Measurements from ENCODE around the gene CCNJL. TPM values are rescaled to one million over a fixed set of nuclear protein-coding genes. Genes with fewer than 3 reads are reported as not detected.

Gene CCNJL
- total and polyA plus RNA-seq, 2 of the 8 experiments (the other 6 are each of a cell fraction or from before 2014, with no cell fraction given): 34.6 to 44.7 TPM

DNA sequence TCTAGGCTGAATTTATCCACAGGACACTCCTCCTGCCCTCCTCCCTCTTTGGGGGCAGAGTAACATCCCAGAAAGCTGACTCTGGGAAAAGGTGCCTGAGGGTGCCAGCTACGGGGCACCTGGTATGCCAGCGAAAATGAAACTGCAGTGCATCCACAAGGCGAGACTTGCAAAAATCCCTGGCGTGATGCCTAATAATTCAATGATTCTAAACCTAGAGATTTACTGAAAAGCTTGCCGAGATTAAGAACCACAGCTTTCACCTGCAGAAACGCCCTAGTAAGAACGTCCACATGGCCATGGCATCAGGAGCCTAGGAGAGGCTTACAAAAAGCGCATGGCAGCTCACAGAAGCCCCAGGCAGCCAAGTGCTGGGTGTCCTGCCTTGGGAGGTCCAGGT, 20.9 kb downstream of the CCNJL start:
- Histone ChIP-seq H2BK15ac (ENCODE audit: low read length) (no peak overlapping the region), H3K9me3 (ENCODE audit: insufficient read depth in 2 of 2, low read depth in 1 of 2, low read length in 1 of 2) (no peaks in the 10 kb centered on the region), H3K27ac (ENCODE audit: low read depth, low read length) (no peak overlapping the region), H3K14ac (ENCODE audit: insufficient read length) (no peak overlapping the region), H2BK5ac (ENCODE audit: low read depth, low read length) (no peak overlapping the region), H3K79me1 (ENCODE audit: low read depth, low read length) (peaks cover 12% of the 10 kb centered on the region; the same call in 1 of the 2 replicates), H3K4me1 (replicated peaks in 1 of 4; ENCODE audit: control insufficient read depth in 3 of 4, insufficient read depth in 4 of 4, low read length in 3 of 4) (peaks cover 21 to 40% (median 30%) of the 10 kb centered on the region in 4 experiments), H4K91ac (replicated peaks; ENCODE audit: insufficient read length, low read length) (no peak overlapping the region), H2AFZ (ENCODE audit: low read length) (no peak overlapping the region), H2BK20ac (ENCODE audit: low read length) (no peak overlapping the region), H2BK12ac (ENCODE audit: low read depth, low read length) (no peak overlapping the region), H2AK5ac (ENCODE audit: low read depth, low read length) (no peak overlapping the region), H2BK120ac (replicated peaks; ENCODE audit: low read depth, low read length) (no peak overlapping the region), H4K20me1 (replicated peaks in 1 of 2; ENCODE audit: control insufficient read depth in 1 of 2, insufficient read depth in 2 of 2, low read length in 2 of 2) (peaks cover 0 to 8% of the 10 kb centered on the region in 2 experiments), H3K23me2 (ENCODE audit: low read depth, low read length) (no peaks in the 10 kb centered on the region), H3K4me2 (ENCODE audit: insufficient read depth in 1 of 2, low read depth in 2 of 2, low read length in 2 of 2) (no peak overlapping the region), H4K8ac (ENCODE audit: extremely low read depth, insufficient read depth, low read length) (no peak overlapping the region; the same call in 1 of the 2 replicates), H4K5ac (ENCODE audit: insufficient read length, low read depth, low read length) (no peak overlapping the region), H3K18ac (ENCODE audit: extremely low read depth, low read length) (no peak overlapping the region), H3K4ac (replicated peaks; ENCODE audit: insufficient read length, low read depth, low read length) (no peak overlapping the region), H3K27me3 (replicated peaks in 1 of 4; ENCODE audit: control insufficient read depth in 3 of 4, extremely low read depth in 1 of 4, insufficient read depth in 3 of 4, low read length in 3 of 4) (no peaks in the 10 kb centered on the region), H3K4me3 (ENCODE audit: extremely low read depth in 1 of 4, insufficient read depth in 2 of 4, low read depth in 3 of 4, low read length in 4 of 4) (no peak overlapping the region), H3K36me3 (ENCODE audit: control insufficient read depth in 2 of 4, insufficient read depth in 4 of 4, low read length in 3 of 4) (no peaks in the 10 kb centered on the region; a peak in 1 of 8 replicates), H3K56ac (replicated peaks; ENCODE audit: insufficient read length, low read depth, low read length) (no peak overlapping the region), H3K9ac (replicated peaks in 1 of 4; ENCODE audit: extremely low read depth in 1 of 4, low read depth in 3 of 4, low read length in 3 of 4) (no peak overlapping the region), H3K79me2 (ENCODE audit: control insufficient read depth in 1 of 2, insufficient read depth in 2 of 2, low read length in 2 of 2) (peaks cover 6 to 75% of the 10 kb centered on the region in 2 experiments), H3K23ac (ENCODE audit: insufficient read length) (no peak overlapping the region)
- DNase-seq (ENCODE audit: low read depth in 1 of 2, low spot score in 2 of 2): no peak
- POLR2A ChIA-PET (ENCODE audit: partially characterized antibody): interaction anchor here (1.1 to 1.4 kb wide), 2 partner anchors 12 to 21 kb away, joined by 3 to 4 read pairs; partner anchors contain the start of gene CCNJL
- FAIRE-seq: no peak
- CTCF ChIA-PET (ENCODE audit: partially characterized antibody): interaction anchor here (1.5 to 3.0 kb wide), 5 partner anchors 20 to 94 kb away, joined by 3 to 8 read pairs (median 7); partner anchors contain the start of gene CCNJL
- WGBS, 2 experiments (ENCODE audit: extremely low coverage in 1 of 2, insufficient coverage in 1 of 2, insufficient read length in 1 of 2, insufficient replicate concordance in 2 of 2, low coverage in 1 of 2, low lambda C conversion rate in 2 of 2, missing lambda C conversion rate in 1 of 2): 91% methylated on average over 8 of the region's 8 CpGs; no CpG with 5 or more reads in 1 of the 2 experiments
- TF ChIP-seq SP1 (IDR thresholded peaks at IDR 0.05; ENCODE audit: low read depth, low read length) (no peak), GTF2F1 (IDR thresholded peaks at IDR 0.05; ENCODE audit: borderline replicate concordance, low read depth, low read length) (no peak), KDM1A (IDR thresholded peaks at IDR 0.05; ENCODE audit: borderline replicate concordance, low read length) (no peak), HDAC2 (IDR thresholded peaks at IDR 0.05; ENCODE audit: borderline replicate concordance in 1 of 2, low read depth in 2 of 2, low read length in 2 of 2) (no peak), E2F6 (IDR thresholded peaks at IDR 0.05) (no peak)

Data from H1 (cell line).